GM15510 (cell line): ENCODE results near the gene CTNNBL1.

ENCODE experiments used
- POLR2A ChIP-seq: IDR thresholded peaks from 3 replicates; pipeline ENCODE4 v1.6.1; 2011; ENCODE audit warnings: borderline replicate concordance; ENCODE audit not compliant: insufficient read length; ENCODE audit errors: extremely low read depth

Gene CTNNBL1

DNA sequence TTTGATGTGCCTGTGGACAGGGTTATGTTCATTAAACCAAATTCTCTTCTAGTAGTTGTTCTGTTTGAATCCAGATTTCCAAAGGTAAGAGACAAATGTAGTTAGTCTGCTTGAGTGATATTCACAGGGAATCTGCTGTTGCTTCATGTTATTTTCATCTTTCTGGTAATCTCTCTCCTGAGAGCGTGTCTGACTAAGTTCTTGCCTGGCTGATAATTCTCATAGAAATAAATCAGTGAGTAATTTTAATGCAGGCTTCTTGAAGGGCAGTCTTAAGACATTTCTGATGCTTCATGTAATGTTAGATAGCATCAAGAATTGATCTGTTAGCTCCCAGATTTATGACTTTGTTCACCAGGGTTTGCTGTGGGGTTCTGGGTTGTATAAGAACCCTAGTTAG, 54.2 kb downstream of the CTNNBL1 start:
- TF ChIP-seq POLR2A = no peak

DNA sequence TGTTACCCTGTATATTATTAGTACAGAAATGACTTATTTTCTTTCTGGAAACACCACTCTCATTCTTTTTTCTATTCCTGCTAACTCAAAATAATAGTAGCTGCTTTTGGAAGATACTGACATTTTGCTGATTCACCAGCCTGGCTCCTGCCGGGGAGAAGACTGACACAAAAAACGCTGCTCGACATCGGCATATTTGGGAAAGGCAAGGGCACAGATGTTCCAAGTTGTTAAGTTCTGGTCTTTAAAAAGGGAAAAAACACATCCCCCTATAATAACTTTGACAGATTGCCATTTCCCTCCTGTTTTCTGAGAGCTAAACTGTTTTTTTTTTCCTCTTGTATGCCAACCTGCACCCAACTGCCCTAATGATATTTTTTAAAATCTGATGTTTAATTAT, 55.4 kb downstream of the CTNNBL1 start:
- TF ChIP-seq POLR2A = no peak

DNA sequence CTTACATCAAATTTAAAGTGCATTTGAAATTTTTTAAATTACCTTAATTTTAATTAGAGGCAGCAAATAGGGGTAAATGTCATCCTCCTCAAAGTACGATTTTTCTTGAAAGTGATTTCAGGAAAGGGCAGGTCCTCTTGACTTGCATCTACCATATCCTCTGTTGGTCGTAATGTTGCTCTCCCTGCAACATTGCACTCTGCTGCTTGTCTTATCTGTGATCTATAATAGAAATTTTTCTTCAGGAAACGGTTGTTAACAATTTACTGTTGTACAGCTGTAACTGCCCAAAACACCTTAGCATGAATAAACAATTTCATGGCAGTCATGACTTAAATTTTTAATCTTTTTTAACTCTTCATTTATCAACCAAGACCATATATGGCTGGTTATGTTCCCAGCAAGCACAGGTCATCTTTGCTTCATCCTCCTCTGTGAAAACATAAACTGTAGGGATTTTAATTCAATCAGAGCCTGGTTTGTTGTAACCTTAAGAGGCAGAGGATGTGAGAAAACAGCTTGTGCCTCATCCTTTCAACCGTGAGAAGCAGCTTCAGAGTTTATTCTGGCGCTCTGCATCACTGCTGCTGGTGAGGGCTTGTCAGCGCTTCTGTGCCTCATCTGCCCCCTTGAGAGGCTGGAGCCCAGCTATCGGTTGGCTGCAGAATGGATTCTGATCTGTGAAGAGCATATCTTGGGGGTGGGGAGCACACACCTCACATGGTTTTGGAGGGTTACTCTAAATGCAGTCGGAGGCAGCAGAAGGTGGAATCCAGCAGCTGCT, 56.0 kb downstream of the CTNNBL1 start:
- TF ChIP-seq POLR2A = no peak

DNA sequence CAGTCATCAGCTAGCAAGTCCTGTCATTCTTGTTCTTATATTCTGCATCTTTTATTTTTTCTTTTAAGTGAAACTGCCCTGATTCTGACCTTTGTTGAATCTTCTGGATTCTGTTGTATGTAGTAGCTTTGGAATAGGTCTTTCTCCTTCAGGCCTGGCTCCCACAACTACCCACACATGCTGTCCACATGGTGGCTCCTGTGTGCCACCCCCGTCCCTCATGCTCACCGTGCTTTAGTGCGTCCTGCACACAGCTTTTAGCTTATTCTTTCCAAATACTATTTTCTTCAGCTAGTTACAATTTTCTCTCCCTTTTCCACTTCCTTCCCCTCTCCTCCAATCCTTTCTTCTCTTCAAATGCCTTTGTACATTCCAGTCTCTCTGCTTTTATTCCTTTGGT, 61.8 kb downstream of the CTNNBL1 start:
- no peak for TF ChIP-seq POLR2A

DNA sequence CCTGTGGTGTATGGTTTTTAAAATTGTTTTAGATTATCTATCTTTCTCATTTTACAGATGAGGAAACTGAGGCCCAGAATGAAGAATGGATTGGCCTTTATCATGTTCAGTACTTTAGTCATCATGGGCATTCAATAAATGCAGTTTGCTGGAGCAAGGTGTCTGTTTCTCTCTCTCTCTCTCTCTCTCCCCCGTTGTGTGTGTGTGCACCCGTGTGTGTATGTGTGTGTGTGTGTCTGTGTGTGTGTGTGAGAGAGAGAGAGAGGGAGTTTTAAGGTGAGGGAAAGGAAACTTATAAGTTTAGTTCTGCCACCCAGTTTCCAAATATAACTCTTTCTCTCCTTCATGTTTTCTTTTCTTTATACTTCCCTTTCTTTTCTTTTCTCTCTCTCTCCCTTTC, 62.4 kb downstream of the CTNNBL1 start:
- TF ChIP-seq POLR2A = no peak

DNA sequence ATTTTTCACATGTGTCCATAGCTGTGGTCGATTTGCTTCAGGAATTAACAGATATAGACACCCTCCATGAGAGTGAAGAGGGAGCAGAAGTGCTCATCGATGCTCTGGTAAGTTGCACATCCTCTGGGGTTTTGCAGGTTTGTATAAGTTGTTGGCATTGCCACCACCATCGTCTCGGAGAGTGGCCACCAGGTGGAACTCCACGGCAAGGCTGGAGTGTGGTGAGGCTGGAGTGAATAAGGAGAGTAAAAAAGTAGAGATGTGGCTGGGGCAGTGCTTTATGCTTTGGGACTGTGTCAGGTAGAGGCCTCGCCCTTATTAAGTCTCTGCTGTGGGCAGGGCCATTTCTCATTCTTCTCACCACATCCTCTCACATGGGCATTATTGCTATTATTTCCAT, 63.7 kb downstream of the CTNNBL1 start:
- TF ChIP-seq POLR2A = no peak

DNA sequence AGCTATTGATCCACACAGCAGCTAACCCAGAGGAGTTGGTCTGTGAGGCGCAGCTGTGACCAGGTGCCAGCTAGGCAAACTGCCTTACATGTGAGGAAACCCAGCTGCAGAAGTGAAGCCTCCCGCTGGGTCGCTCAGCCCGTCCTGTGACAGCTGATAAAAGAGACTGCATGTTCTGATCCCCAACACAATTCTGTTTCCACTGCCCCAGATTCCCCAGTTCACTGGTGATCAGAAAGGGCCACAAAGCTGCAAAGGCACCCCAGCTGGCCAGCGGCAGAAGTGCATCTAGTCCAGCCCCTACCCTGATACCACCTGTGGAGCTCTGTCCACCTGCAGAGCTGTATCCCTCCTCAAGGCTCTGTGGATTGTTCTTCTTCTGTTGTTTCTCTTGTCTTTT, 64.5 kb downstream of the CTNNBL1 start:
- TF ChIP-seq POLR2A = no peak

DNA sequence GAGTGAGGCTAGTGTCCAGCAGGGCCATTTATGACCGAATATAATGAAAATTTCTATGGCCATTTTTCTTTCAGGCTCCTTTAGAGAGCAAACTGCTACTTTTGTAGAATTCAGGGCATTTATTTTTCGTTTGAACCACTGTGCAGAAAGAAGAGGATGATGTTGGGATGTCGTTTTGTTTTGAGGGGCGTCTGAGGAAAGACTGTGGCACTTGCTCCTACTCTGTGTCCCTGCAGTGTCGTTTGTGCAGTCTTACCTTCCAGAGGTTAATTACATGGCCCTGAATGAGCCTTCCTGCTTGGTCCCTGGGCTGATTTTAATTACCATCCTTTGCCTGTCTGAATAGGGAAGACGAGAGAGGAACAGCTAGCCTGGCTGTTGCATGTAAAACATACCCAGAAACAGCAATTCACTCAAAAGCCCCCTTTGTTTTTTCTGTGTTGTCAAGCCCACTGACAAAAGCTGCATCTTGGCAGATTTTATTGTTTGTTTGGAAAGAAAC, 65.3 kb downstream of the CTNNBL1 start:
- no peak for TF ChIP-seq POLR2A

DNA sequence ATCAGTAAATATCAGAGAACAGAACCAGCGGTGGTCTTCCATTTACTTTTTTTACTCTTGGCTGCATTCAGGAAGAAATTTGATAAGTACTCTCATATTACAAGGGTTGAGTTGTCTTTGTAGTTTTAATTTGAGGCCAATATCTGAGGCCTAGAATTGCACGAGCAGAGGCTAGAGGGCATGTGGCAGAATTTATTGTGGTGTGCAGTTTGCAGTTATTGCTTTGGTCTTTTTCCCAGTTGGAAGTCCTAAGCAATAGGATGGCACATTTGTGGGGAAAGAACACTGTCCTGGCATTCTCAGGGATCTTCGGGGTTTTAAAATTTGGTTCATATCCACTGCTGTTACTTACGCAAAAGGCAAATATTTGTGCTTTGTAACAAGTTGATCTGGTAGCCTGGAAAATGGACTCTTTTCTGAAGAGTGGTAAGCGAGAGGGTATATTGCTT, 66.0 kb downstream of the CTNNBL1 start:
- no peak for TF ChIP-seq POLR2A

DNA sequence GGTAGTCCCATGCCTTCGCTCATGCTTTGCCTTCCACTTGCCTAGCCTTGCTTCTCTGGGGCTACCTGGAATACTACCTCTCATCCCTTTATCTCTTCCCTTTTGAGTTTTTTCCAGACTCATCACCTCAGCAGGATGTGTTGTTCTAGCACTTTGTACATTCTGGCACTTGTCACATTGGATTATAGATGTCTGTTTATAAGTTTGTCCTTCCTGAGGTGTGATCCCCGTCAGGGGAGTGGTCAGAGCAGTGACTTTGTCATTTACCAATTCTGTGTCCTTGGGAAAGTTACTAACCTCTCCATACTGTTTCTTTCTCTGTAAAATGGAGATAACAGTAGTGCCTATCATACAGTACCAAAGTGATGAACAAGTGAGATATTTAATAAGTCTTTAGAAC, 66.5 kb downstream of the CTNNBL1 start:
- no peak for TF ChIP-seq POLR2A

DNA sequence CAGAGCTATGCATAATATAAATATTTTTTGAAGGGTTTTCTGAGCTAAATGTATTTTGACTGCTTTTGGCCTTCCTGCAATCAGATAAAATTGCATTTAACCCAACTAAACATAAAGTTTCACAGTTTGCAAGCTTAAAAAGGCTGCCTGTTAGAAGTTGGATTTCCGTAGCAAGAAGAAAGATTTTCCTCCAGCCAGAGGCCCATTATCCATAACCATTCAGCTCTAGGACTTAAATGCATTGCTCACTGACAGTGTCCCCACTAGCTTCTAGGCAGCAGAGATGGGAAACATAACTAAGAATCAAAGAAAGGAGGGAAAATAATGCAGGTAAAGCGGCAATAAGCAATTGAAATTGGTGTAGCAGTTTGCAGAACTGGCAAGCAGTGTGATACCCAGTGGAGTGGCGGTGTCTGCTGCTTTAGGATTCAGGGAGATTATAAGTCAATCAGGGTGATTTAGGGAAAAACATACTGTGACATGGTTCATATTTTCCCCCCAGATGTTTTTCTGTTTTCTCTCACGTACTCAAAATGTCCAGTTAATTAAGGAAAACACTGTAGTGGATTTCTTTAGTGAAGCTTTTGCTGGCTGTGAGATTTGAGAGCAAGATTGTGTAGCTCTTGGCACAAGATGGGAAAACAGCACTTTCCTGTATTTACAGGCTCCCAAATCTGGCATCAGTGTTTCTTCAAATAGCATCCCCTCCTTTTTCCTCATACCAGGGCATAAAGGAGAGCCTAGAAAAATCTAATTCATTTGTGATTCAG, 69.1 kb downstream of the CTNNBL1 start:
- no peak for TF ChIP-seq POLR2A

DNA sequence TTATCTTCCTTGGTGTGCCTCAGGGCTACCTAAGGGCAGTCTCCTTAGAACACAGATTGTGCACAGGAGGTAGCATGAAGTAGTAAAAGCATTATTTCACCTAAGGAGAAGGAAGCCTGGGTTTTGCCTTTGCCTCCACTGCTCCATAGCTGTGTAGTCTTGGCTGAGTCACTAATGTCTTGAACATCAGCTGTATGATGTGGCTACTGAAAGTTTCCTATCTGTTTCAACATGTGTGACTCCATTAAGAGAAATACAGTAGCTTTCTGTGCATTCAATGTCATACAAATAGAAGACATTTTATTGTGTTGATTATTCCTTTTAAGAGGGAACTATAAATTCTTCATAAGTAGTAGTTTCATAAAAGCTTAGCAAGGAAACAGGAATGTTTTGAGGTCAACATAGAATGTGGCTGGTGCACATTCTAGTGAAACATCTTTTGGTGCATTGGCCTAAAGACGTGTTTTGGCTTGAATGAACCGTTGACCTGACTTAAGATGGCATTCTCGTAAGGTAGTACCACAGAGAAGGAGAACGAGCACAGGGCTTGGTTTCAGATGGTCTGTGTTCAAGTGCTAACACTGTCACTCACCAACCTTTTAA, 70.6 kb downstream of the CTNNBL1 start:
- no peak for TF ChIP-seq POLR2A

DNA sequence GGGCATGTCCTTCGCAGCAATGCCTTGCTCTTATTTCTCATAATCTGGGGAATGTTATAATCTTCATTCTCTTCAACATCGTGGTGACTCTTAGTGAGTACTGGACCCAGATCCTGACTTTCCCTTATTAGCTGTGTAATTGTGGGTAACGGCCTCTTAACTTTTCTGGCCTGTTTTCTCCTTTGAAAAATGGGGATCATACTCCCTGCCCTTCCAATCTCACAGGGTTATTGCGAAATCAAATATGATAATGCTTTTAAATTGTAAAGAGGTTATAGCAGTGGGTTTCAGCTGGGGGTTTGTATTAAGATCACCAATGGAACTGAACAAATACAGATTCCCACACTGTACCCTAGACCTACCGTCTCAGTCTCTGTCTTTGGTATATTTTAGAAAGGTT, 77.1 kb downstream of the CTNNBL1 start:
- TF ChIP-seq POLR2A = no peak

DNA sequence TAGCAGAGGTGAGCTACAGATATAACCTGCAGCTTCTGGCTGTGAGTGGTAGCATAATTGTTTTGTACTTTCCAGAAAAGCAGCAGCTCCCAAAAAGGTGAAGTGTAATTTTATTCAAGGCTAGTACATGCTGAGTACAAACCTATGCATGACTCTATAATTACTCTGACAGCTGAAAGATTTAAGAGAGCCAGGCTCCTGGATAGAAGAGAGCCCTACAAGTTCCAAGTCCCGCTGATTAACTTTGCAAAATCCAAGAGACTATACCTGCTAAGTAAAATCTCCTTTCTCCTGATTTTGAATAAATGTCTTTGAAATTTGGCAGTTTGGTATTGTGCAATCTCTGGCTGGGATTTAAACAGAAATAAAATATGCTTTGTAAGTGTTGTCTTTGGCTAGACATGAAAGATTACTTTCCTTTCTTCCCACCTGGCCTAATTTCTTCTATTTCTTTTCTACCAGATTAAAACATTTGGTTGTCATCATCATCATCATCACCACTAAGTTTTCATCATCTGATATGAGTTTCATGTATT, 79.5 kb downstream of the CTNNBL1 start:
- no peak for TF ChIP-seq POLR2A

DNA sequence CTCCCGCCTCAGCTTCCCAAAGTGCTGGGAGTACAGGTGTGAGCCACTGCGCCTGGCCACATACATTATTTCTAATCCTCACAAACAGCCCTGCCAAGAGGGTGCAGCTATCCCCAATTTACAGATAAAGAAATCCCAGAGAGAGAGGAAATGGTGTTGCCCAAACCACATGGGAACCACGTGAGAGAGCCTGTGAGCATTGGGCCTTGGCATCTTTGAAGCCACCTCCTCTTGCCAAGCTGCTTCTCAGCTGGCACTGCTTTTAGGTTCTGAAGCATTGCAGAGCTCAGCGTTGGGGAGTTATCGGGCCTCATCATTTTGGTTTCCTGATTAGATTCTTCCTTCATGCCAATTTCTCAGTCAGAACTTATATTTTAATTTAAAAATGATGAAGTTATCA, 80.3 kb downstream of the CTNNBL1 start:
- no peak for TF ChIP-seq POLR2A
